ENCODE results near the gene ACTR3C.

DNA sequence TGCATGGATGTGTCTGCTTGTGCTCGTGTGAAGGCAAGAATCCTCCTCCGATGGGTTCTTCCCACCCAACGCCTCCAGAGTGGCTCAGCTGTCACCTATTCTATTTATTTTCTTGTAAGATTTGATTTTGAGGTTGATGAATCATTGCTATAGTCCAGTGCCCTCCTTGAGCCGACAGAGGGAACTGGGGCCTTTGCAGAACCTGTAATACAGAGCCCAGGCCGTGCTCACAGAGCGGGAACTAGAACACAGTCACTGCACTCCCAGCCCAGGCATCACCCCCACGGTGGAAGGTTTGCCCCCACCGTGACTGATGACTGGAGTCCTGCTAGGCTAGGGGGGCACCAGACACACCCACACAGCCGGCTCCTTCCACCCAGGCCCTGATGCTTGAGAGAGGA, 16.1 kb upstream of the ACTR3C start:
- TF ChIP-seq, protein P1, sequence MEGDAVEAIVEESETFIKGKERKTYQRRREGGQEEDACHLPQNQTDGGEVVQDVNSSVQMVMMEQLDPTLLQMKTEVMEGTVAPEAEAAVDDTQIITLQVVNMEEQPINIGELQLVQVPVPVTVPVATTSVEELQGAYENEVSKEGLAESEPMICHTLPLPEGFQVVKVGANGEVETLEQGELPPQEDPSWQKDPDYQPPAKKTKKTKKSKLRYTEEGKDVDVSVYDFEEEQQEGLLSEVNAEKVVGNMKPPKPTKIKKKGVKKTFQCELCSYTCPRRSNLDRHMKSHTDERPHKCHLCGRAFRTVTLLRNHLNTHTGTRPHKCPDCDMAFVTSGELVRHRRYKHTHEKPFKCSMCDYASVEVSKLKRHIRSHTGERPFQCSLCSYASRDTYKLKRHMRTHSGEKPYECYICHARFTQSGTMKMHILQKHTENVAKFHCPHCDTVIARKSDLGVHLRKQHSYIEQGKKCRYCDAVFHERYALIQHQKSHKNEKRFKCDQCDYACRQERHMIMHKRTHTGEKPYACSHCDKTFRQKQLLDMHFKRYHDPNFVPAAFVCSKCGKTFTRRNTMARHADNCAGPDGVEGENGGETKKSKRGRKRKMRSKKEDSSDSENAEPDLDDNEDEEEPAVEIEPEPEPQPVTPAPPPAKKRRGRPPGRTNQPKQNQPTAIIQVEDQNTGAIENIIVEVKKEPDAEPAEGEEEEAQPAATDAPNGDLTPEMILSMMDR (IDR thresholded peaks at IDR 0.05) = no peak
- no peak for TF ChIP-seq POLR2A (IDR thresholded peaks at IDR 0.05)
